GM18526 (cell line): Measurements from ENCODE around the gene SERPINA5.

ENCODE experiments used
- POLR2A ChIP-seq: IDR thresholded peaks from 3 replicates; pipeline ENCODE4 v1.6.1; 2011; ENCODE audit not compliant: insufficient read length; ENCODE audit errors: extremely low read depth

The SERPINA5 gene, protein sequence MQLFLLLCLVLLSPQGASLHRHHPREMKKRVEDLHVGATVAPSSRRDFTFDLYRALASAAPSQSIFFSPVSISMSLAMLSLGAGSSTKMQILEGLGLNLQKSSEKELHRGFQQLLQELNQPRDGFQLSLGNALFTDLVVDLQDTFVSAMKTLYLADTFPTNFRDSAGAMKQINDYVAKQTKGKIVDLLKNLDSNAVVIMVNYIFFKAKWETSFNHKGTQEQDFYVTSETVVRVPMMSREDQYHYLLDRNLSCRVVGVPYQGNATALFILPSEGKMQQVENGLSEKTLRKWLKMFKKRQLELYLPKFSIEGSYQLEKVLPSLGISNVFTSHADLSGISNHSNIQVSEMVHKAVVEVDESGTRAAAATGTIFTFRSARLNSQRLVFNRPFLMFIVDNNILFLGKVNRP

DNA sequence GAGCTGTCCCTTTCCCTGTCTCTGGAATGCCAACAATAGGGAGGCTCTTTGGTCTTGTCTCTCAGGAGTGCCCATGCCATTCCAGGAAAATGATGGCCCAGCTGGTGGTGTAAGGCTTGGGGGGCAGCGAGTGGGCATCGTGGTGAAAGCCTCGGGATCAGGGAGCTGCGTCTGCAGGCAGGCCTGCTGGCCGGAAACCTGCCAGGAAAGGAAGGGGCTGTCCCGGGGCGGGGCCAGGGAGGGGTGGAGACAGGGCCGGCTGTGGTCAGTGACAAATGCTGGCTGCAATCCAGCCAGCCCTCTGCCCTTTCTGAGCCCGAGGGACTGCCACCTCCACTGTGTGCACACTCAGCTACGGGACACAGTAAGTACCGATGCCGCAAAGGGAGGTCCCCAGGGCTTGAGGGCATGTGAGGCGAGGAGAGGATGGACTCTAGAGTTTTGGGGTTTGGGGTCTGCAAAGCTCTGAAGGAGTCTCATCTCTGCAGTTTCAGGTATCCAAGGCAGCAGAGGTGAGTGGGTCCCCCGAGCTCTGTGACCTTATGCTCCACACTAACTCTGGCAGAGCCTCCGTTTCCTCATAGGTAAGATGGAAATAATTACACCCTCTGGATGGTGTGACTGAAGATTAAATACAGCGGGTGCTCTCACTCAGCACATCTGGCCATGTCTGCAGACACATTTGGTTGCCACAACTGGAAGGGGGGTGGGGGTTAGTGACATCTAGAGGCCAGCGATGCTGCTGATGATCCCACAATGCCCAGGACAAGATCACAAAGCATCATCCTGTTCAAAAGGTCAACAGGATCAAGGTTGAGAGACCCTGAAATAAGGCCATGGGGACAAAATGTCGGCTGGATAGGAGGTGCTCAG is at the start of gene SERPINA5:
SERPINA5 (plus strand) TSS at position 300 of the 873 bp plus-strand sequence. CDS start 5,937 bp downstream, outside the sequence.
- TF ChIP-seq POLR2A = no peak

DNA sequence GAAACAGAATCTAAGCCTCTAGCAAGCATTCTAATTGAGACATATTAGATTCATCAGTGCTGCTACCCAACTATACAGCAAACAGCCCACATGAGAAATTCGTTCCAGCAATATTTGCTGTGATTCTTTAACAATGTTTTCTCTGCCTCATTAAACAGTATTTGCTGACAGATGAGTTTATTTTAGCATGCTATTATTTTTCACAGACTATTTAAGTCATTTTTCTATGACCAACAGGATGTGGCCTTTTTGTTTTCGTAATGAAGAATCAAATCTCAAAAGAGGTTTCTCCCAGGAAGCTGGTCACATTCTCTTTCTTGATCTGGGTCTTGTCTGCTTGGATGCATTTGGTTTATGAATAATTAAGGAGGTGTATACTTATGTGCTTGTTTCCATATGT is 48.8 kb upstream of the SERPINA5 start:
- TF ChIP-seq POLR2A = no peak

DNA sequence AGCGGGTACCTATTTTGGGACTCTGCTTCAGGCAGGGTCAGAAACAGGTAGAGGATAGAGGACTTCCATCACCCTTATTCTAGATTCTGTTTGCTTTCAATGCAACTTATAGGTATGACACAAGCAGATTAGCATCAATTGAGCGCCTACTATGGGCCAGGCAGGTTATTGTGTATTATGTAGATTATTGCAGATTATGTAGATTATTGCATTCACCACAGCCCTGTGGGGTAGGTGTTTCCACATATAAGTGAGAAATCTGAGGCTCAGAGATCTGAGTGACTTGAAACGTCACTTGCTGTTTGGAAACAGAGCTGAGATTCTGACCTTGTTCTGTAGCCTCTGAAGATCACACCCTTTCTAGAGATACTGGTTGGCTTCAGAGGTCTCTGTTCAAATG is 45.7 kb upstream of the SERPINA5 start:
- no peak for TF ChIP-seq POLR2A

DNA sequence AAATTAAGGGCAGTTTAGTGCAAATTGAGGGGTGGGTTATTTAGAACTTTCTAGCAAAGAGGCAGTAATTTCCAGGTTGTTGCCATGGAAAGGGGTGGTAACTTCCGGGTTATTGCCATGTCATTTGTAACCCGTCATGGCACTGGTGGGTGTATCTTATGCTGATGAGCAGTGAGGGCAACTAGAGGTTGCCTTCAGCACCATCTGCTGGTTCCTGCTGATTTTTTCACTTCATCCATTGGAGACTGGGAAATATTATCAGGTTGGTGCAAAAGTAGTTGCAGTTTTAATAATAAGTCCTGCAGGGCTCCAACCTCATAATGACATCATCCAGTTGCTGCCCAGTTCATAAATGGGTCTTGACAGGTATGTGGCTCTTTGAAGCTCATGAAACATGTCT is 44.4 kb upstream of the SERPINA5 start:
- no peak for TF ChIP-seq POLR2A

DNA sequence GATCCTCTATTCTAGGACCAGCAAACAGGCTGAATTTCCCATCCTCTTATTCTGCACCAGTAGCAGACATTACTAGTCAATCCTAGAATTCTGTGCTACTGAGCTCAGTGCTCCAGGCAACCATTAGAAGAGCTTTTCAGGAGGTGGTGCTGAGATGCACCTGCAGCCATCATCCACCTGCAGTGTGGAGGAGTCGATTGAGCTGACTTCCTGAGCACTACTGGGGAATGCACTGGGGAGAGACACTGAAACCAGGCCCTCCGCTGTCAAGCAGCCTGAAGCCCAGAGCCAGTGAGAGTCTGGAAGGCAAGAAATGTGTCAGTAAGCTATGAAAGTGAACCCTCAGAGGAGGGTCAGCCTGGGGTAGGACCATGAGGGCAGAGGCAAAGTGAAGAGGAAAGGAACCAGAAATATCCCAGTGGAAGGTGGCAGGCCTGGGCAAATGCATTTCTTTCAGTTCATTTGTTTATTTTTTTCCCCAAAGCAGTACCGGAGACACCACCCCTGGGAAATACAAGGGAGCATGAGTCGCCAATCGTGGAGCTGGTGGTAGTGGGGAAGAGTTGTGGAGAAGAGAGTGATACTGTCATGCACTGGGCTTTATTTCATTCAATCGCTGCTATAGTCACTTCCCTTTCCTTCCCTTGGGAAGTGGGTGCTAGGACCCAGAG is 43.0 kb upstream of the SERPINA5 start:
- TF ChIP-seq POLR2A = no peak

DNA sequence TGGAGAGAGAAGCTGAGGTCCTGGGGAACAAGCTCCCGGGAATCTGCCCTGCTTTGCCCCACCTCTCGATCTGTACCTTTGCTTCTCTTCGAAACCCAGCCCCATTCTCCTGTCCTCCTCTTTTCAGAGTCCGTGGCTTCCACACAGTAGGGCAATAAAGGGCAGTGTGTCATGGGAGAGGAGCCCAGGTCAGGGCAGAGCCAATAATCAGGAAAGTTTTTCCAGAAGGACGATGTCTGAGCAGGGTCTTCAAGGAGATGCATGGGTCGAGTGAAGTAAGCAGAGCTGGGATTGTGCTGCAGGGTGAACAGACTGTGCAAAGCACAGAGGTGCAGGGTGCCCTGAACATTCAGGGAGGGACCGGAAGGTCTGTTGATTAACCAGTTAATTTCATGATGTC is 42.0 kb upstream of the SERPINA5 start:
- no peak for TF ChIP-seq POLR2A

DNA sequence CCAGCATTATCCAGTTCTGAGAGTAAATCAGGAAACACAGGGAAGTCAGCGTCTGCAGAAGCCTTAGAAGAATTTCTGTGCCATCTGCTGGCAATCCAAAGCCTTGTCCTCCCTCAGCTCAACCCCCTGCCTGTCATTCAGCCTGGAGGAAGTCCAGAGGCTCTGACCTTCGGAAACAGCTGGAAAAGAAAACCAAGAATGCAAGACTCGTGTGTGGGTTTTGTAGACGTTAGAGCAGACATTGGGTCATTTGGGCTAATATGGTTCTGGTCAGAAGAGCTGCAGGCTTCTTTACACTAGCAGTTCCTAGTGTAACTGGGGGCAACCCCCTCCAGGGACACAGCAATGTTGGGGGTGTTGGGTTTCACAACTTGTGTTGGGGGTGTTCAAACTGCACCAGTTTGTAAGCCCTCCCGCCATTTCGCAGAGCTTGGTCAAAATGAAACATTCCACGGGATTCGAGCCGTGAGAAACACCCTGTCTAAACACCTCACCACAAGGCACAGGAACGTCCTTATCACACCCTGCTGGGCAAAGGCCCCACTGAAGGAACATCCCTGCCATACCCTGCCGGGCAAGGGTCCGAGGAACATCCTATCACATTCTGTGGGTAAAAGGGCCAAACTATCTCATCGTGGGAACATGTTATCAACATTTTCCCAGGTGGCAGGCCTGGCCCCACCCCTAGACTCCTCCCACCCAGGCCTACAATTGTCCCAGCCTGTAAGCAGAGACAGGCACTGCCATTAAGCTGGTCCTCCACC is 41.0 kb upstream of the SERPINA5 start:
- TF ChIP-seq POLR2A = no peak

DNA sequence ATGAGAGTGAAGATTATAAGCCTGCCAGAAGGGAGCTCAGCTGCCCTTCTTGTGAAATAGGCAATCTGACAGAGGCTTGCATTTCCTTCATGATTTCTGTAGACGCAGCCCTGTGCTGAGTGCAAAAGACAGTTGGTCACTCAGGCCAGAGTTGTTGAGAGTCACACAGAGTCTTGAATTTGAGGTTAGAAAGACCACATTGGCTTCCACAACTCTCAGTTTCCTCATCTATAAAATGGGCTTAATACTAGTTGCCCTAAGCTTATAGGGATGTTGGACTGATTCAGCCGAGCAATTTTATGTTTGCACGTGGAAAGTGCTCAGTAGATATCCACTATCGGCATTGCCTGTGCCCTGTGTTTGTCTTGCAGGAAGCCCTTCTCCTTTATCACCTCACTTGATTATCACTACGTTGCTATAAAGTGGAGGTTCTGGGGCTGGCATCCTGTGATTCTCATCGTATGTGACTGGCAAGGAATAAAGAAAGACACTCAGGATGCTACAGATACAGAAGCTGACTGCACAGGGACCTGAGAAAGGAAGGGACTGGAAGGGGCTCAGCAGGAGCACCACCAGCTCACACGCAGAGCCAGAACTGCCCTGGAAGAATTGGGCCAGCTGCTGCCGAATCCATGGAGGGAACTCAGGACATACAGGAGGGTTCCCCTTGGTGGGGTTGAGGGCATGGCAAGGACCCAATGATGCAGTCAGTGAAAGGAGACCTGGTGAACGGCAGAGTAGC is 39.8 kb upstream of the SERPINA5 start:
- TF ChIP-seq POLR2A = no peak

DNA sequence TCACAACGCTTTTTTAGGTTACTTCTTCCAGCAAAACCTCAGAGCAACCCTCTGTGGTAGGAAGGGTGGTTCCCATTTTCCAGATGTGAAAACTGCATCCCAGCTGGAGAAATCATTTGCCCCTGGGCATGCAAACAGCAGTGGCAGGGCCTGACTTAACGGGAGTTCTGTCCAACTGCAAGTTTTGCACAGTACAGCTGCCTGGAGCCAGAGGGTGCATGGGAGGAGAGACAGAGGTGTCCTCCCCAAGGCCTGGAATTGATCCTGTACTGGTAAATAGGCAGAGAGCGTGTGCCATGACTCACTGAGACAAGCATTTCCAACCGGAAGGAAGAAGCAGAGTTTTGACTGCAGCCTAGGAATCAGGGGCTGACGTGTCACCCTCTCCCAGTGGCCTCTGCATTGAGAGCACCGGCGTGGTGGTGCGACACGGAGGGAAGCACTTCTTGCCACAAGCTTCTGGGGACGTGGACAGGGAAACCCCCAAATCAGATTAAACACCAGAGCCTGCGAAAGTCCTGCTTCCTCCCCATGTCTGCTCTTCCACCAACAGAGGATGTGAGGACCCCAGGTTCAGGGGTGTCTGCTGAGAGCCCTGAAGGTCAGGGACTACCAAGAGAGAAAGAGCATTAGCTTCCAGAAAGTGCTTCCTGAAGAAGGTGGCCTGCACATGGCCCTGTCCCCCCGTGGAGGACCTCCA is 39.0 kb upstream of the SERPINA5 start:
- no peak for TF ChIP-seq POLR2A

DNA sequence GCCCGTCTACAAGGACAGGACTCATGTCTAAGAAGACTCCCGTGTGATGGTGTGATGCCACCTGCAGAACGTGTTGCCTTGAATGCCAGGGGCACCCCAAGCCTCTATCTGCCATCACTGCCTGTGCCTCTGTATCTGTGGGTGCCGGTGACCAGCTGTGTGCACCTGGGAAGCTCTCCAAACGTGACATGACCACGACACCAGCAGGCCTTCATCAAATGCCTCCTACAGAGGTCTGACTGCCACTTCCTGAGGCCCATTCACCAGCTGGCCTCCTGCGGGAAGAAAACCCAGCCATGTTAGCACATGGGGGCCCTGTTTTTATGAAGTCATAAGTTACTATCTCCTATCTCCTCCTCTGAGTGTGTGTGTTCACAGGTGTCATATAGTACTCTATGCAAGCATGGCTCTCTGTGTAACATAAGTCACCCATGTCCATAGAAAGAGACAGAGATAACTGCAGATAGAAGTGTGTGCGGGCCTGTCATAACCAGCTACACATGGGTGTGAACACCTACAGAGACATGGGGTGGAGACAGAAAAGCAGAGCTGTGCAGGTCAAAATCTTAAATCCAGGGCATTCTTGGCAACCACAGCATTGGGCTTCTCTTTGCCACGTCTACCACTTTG is 38.3 kb upstream of the SERPINA5 start:
- no peak for TF ChIP-seq POLR2A

DNA sequence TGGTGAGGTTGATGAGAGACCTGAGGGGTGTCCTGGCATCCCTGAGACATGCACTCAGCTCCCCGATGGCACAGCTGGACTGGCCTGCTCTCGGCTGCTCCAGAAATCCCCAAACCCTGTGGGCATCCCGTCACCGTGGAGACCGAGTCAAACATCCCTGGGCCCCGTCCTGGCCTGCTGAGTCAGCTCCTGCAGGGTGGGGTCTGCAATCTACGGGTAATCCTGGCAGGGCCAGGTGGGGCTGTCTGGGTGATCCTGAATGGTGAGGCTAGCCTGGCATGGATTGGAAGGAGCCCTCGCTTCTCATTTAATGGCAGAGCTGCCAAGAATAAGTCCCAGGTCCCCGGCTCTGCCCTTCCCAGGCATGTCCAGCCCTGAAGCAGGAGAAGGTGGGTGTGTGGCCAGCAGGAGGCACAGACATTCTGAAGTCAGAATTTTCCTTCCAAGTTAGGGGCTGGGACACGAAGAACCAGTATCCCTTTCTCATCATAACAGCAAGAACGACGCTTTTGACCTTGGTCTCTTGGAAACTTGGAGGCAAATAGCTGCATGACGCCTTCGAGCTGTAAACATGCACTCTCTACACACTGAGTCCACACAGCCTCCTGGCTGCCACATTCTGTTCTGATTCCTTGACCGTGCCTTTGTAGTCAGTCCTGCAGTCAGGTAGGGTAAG is 37.6 kb upstream of the SERPINA5 start:
- TF ChIP-seq POLR2A = no peak

DNA sequence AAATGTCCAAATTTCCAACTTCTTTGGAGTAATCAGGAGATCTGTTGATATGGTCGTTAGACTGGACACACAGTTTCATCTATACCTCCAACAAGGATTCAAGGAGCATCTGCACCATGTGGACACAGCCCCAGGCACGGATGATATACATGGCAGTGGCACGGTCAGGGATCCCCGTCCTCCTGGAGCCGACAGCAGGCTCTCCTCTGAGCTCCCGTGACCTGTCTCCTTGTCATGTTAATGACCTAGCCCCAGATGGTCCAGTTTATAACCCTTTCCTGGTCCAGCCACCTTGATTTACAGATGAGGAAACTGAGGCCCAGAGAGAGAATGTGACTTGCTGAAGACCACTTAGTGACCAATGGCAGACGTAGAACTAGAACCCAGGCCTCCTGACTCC is 36.5 kb upstream of the SERPINA5 start:
- TF ChIP-seq POLR2A = no peak
